ENCODE results near the gene TMUB2.

Gene TMUB2

GRCh38 chr17:44203731-44204440 is 17.1 kb downstream of the TMUB2 start:
- peak; percentile 11 to 35 (median 35) for DNase-seq

GRCh38 chr17:44204441-44204882 is 17.7 kb downstream of the TMUB2 start:
- DNase-seq: no peak

- no peak for DNase-seq
These were observed 19.4 kb downstream of the TMUB2 start for GRCh38 chr17:44205962-44206824.

GRCh38 chr17:44206825-44207155 is 20.0 kb downstream of the TMUB2 start:
- no peak for DNase-seq

- no peak for DNase-seq
These were observed 20.5 kb downstream of the TMUB2 start for GRCh38 chr17:44207319-44207718.

- DNase-seq: no peak
These were observed 21.0 kb downstream of the TMUB2 start for GRCh38 chr17:44207743-44208142.

- DNase-seq: no peak
These were observed 23.1 kb downstream of the TMUB2 start for GRCh38 chr17:44209786-44210341.

GRCh38 chr17:44210342-44211192 is 23.8 kb downstream of the TMUB2 start:
- DNase-seq: peak; percentile 73 to 86 (median 80)

- no peak for DNase-seq
These were observed 24.8 kb downstream of the TMUB2 start for GRCh38 chr17:44211281-44212265.

- no peak for DNase-seq
These were observed 26.0 kb downstream of the TMUB2 start for GRCh38 chr17:44212507-44213402.

GRCh38 chr17:44213403-44214229 is 26.8 kb downstream of the TMUB2 start:
- no peak for DNase-seq

- DNase-seq: no peak
These were observed 27.4 kb downstream of the TMUB2 start for GRCh38 chr17:44214230-44214494.

- no peak for DNase-seq
These were observed 28.1 kb downstream of the TMUB2 start for GRCh38 chr17:44214896-44215295.

GRCh38 chr17:44216173-44216572 is 29.4 kb downstream of the TMUB2 start:
- no peak for DNase-seq

GRCh38 chr17:44216694-44217093 is 29.9 kb downstream of the TMUB2 start:
- DNase-seq: no peak

GRCh38 chr17:44217738-44218343 is 31.1 kb downstream of the TMUB2 start:
- DNase-seq: no peak

GRCh38 chr17:44218344-44219107 is 31.8 kb downstream of the TMUB2 start:
- peak; percentile 88 to 95 (median 94) for DNase-seq

- peak; percentile 63 to 85 (median 77) for DNase-seq
These were observed 32.4 kb downstream of the TMUB2 start for GRCh38 chr17:44219108-44219615.

Measured in NCI-H1417 (cell line).